Thoracic aorta (tissue), 2 donors: ENCODE results near the gene LYL1. TPM values are rescaled to one million over a fixed set of nuclear protein-coding genes. Genes with fewer than 3 reads are reported as not detected.

ENCODE experiments used
- ATAC-seq: fragments of 150-250 bp; one replicate; pipeline ENCODE4 v1.8.0; 2017; ENCODE audit warnings: low read depth; ENCODE audit not compliant: insufficient number of reproducible peaks, low FRiP score
- DNase-seq: peaks from one replicate; pipeline ENCODE4 v3.0.0-alpha.2; 2020; ENCODE audit warnings: low spot score
- H3K27ac ChIP-seq, 2 donors: fragments of 200-600 bp; sonication (generic); 1 replicate in 1 of 2; 2 replicates in 1 of 2; pipeline ENCODE4 v1.5.1; 2016; ENCODE audit warnings: mild to moderate bottlenecking in 2 of 2, moderate library complexity in 2 of 2
- H3K27me3 ChIP-seq: fragments of 200-600 bp; sonication (generic); replicated peaks from 2 replicates; pipeline ENCODE4 v1.6.0; 2016; ENCODE audit warnings: mild to moderate bottlenecking; ENCODE audit not compliant: insufficient read depth
- H3K36me3 ChIP-seq: fragments of 200-600 bp; sonication (generic); one replicate; pipeline ENCODE4 v1.5.1; 2016
- H3K4me1 ChIP-seq, 2 donors: fragments of 200-600 bp; sonication (generic); 1 replicate in 1 of 2; 2 replicates in 1 of 2; pipeline versions ENCODE4 v1.5.1 to v1.6.0; 2016; ENCODE audit warnings: low read depth in 2 of 2, mild to moderate bottlenecking in 1 of 2; ENCODE audit not compliant: control insufficient read depth in 1 of 2
- H3K4me3 ChIP-seq: fragments of 200-600 bp; sonication (generic); 2 replicates; pipeline ENCODE4 v1.5.1; 2016; ENCODE audit warnings: mild to moderate bottlenecking
- H3K9me3 ChIP-seq: fragments of 200-600 bp; sonication (generic); 2 replicates; pipeline ENCODE4 v1.5.1; 2016
- CTCF ChIP-seq: fragments of 200-600 bp; sonication (generic); IDR thresholded peaks from one replicate; pipeline ENCODE4 v1.5.1; 2019; ENCODE audit warnings: antibody characterized with exemption
- total RNA-seq, 2 donors: library from RNA; depleted of rRNA; stranded (reverse); fragments of >200 nt; gene quantifications; one replicate each; pipeline versions ENCODE4 v1.1.0 to v1.2.3, GENCODE V29; 2016

LYL1 gene
- total RNA-seq, 2 donors from 2014 or later = 10.6 to 36.1 TPM

GRCh38 chr19:13127811-13128575 is 25.3 kb upstream of the LYL1 start:
- ATAC-seq (no peak), DNase-seq (no peak)
- no peaks in the 10 kb centered on the region for H3K27me3 ChIP-seq
- no peak overlapping the region for H3K27ac ChIP-seq
- H3K4me1 ChIP-seq = no peaks in the 10 kb centered on the region
- TF ChIP-seq CTCF = no peak
- no peaks in the 10 kb centered on the region for H3K36me3 ChIP-seq
- H3K9me3 ChIP-seq = no peaks in the 10 kb centered on the region
- no peak overlapping the region for H3K4me3 ChIP-seq

DNA sequence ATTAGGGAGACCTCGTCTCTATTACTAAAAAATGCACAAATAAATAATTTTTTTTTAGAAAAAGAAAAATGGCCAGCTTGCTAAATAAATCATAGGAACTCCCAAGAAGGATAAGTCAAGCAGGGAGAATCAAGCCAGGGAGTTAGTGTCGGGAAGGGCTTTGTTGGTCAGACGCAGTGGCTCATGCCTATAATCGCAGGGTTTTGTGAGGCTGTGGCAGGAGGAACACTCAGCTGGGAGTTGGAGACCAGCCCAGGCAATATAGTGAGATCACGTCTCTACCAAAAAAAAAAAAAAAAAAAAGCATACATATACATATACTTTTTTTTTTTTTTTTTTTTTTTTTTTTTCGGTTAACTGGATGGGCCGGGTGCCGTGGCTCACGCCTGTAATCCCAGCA is 24.4 kb upstream of the LYL1 start:
- Histone ChIP-seq H3K4me3 (no peak overlapping the region), H3K4me1 (no peaks in the 10 kb centered on the region), H3K27ac (no peak overlapping the region), H3K36me3 (no peaks in the 10 kb centered on the region), H3K27me3 (no peaks in the 10 kb centered on the region), H3K9me3 (no peaks in the 10 kb centered on the region)
- DNase-seq = no peak
- no peak for TF ChIP-seq CTCF
- ATAC-seq = no peak

DNA sequence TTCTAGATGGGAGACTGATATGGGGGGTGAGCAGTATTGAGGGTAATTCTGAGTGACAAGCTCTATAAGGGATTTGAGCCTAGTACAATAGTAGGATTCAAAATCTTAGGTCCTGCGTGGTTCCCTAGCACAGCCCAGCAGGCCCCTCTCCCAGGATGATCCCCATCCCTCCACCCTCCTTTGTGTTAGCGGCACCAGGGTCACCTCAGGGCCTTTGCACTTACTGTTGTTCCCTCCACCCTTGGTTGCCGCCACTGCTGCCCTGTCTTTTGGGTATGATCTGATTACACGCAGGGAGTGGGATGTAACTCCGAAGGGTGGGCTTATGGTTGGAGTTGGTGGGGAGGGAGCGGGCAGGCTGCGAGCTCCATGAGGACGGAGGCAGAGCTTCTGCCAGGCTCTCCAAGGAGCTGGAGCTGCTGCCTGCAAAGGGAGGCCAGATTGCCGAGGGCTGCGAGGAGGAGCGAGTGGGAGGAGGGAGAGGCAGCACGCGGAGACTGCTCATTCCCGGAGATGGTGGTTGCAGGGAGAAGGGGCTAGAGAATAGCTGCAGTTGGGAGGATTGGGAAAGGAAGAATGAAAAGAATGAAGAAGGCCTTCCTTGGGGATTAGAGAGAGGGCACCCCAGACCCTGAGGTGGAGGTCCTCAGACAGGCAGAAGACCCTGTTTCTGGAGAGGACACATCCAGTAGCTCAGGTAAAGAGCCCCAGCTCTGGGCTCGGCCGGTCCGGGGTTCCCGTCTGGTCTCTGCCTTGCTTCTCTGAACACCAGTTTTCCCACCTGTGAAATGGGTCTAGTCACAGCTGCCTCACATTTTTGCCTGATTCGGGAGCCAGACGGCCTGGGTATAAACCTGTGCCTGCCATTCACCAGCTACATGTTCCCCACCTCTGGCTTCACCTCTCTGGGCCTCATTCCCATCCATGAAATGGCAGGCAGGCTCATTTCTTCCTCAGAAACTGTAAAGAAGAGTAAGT is 20.6 kb upstream of the LYL1 start:
- no peaks in the 10 kb centered on the region for H3K9me3 ChIP-seq
- no peak overlapping the region for H3K27ac ChIP-seq
- H3K4me3 ChIP-seq = no peak overlapping the region
- H3K36me3 ChIP-seq = no peaks in the 10 kb centered on the region
- TF ChIP-seq CTCF = no peak
- ATAC-seq (no peak), DNase-seq (no peak)
- no peaks in the 10 kb centered on the region for H3K27me3 ChIP-seq
- H3K4me1 ChIP-seq = peaks cover 7 to 21% of the 10 kb centered on the region in 2 donors

DNA sequence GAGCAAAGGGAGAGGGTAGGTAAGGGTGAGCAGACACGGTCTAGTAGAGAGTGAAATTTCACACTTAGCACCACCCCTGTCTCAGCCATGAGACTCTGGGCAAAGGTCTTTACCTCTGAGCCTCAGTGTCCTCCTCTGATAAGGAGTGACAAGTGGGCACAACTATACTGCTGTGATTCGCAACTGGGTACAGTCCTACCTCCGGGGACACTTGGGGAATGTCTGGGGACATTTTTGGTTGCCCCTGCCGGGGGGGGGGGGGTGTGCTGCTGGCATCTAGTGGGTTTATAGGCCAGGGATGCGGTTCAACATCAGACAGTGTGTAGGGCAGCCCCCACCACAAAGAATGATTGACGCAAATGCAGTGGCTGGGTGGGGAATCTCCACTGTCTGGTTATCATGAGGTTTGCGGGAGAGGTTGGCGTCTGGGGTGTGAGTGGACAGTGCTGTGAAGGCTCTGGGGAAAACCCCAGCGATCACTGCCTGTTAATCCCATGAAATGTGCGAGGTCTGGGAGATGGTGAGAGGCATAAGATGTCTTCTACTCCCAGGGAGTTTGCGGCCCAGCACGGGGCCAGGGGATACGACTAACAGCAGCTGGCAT is 19.7 kb upstream of the LYL1 start:
- ATAC-seq (no peak), DNase-seq (no peak)
- Histone ChIP-seq H3K4me1 (peaks cover 7 to 25% of the 10 kb centered on the region in 2 donors), H3K4me3 (no peak overlapping the region), H3K27ac (no peak overlapping the region), H3K36me3 (no peaks in the 10 kb centered on the region), H3K9me3 (no peaks in the 10 kb centered on the region), H3K27me3 (no peaks in the 10 kb centered on the region)
- TF ChIP-seq CTCF = no peak
